Stimulated activated CD4-positive, alpha-beta T cell treated with anti-CD3 and anti-CD28 coated beads, Interleukin-1b, Interleukin-23, amount 100 ng/mL, for 24 hours (primary cell): ENCODE measurements around the gene LRRK1.
"Not testable (repeated sequence)": the region's sequence is repeated elsewhere in the genome, so short reads cannot be mapped to it uniquely, and the experiment has no call there.

Experiments
- DNase-seq, 4 experiments: peaks; one replicate each; pipeline ENCODE4 v3.0.0-alpha.2; 2020; ENCODE audit warnings: low read depth in 4 of 4, low spot score in 1 of 4

Gene LRRK1

GRCh38 chr15:101090428-101090790 lies 171.3 kb downstream of the LRRK1 start:
- no peak for DNase-seq

- DNase-seq, result no peak
Observed at GRCh38 chr15:101091080-101092017, 172.2 kb downstream of the LRRK1 start.

GRCh38 chr15:101092156-101092866 lies 173.2 kb downstream of the LRRK1 start:
- no peak for DNase-seq

- no peak for DNase-seq
Observed at GRCh38 chr15:101092867-101093202, 173.7 kb downstream of the LRRK1 start.

- no peak for DNase-seq
Observed at GRCh38 chr15:101093958-101094357, 174.8 kb downstream of the LRRK1 start.

GRCh38 chr15:101095796-101096406 lies 176.7 kb downstream of the LRRK1 start:
- DNase-seq, result not testable (repeated sequence)

- no peak for DNase-seq
Observed at GRCh38 chr15:101097111-101097510, 178.0 kb downstream of the LRRK1 start.

GRCh38 chr15:101099183-101099582 lies 180.0 kb downstream of the LRRK1 start:
- DNase-seq, result no peak

GRCh38 chr15:101100118-101100517 lies 181.0 kb downstream of the LRRK1 start:
- no peak for DNase-seq

- no peak for DNase-seq
Observed at GRCh38 chr15:101100593-101101442, 181.7 kb downstream of the LRRK1 start.

GRCh38 chr15:101101676-101102075 lies 182.5 kb downstream of the LRRK1 start:
- DNase-seq, result no peak

GRCh38 chr15:101102746-101103145 lies 183.6 kb downstream of the LRRK1 start:
- DNase-seq, result no peak

- no peak for DNase-seq
Observed at GRCh38 chr15:101103598-101103997, 184.4 kb downstream of the LRRK1 start.

- no peak for DNase-seq
Observed at GRCh38 chr15:101104141-101104540, 185.0 kb downstream of the LRRK1 start.

GRCh38 chr15:101105059-101105891 lies 186.1 kb downstream of the LRRK1 start:
- no peak for DNase-seq

- DNase-seq, result no peak
Observed at GRCh38 chr15:101107101-101107500, 187.9 kb downstream of the LRRK1 start.

GRCh38 chr15:101107625-101108460 lies 188.7 kb downstream of the LRRK1 start:
- DNase-seq, result no peak

GRCh38 chr15:101108461-101108775 lies 189.3 kb downstream of the LRRK1 start:
- no peak for DNase-seq

- no peak for DNase-seq
Observed at GRCh38 chr15:101108791-101109190, 189.6 kb downstream of the LRRK1 start.
